Erythroblast (primary cell): ENCODE data around the gene FNBP1L.
A peak's percentile ranks its signal among the peaks of the same experiment; 100 is the strongest.

Experiments
- DNase-seq, 2 experiments: peaks; one replicate each; lab custom pipeline; 2025; lab: John Stamatoyannopoulos, UW
- GATA1 ChIP-seq: IDR thresholded peaks from 2 replicates; pipeline ENCODE4 v1.6.1; 2011; ENCODE audit warnings: low read depth, mild to moderate bottlenecking, control low read depth, low read length, moderate library complexity
- POLR2A ChIP-seq: IDR thresholded peaks from 2 replicates; pipeline ENCODE4 v1.6.1; 2011; ENCODE audit warnings: mild to moderate bottlenecking, low read length

Gene FNBP1L

DNA sequence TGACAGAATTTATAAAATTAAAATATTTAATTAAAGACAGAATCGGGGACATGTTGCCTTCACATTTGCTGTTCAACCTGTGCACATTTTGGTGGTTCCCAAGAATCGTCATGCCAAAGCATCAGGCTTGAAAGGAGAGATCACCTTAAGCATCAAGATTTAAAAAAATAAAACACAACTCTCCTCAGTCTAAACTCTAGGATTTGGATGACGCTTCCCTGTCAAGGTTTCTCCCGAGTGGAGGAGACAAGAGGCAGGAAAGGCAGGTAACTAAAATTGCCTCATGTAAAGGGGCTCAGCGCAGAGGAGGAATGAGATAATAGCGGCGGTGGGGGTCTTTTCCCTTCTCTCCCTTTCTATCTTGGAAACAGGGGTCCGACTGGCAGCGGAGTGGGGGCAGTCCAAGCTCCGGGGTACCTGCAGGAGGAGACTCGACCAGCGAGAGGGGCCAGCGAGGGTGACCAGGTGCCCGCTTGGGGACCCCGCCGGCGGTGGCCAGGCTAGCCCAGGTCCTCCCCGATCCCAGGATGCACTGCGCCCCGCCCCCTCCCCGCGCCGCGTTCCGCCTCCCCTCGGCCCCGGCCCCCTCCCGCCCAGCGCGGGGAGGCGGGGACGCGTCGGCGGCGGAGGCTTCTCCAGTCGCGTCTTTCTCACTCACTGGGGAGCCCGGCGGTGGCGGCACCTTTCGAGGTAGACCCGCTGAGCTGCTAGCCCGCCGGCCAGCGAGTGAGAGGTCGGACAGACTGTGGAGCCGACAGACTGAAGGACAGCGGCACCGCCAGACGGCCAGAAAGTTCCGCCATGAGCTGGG lies at the start of gene FNBP1L:
TSS of gene FNBP1L (plus strand) at position 638 of the 811 bp plus-strand sequence. CDS start at position 802, 164 bp downstream.
- no peak for TF ChIP-seq POLR2A
- no peak for TF ChIP-seq GATA1
- peak; percentile 83 to 86 for DNase-seq

DNA sequence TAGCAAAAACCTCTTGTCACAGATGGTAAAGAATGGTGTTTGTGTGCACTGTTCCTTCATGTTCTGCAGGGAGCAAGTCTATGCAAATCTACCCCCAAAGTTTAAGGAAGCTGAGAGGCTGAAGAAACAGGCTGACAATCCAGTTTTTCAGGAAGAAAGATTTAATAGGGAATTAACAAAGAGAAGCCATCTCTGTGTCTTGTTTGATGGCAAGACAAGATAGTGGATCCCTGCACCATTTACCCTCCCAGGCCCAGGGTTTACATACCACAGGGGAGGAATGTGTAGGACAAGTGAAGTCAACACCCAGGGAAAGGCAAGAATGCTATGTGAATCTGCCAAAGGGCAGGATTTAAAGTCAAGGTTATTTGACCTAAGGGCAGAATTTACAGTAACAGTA lies 48.1 kb upstream of the FNBP1L start:
- TF ChIP-seq GATA1: no peak
- TF ChIP-seq POLR2A: no peak
- no peak for DNase-seq

DNA sequence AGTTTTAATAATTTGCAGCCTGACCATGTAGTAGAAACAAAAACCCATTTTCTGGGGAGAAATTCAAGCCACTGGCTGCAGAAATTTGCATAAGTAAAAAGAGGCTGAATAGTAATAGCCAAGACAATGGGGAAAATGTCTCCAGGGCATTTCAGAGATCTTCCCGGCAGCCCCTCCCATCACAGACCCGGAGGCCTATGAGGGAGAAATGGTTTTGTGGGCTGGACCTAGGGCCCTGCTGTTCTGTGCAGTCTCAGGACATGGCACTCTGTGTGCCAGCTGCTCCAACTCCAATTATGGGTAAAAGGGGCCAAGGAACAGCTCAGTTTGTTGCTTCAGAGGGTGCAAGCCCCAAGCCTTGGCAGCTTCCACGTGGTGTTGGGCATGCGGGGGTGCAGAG lies 39.7 kb upstream of the FNBP1L start:
- DNase-seq: no peak
- TF ChIP-seq GATA1 (no peak), POLR2A (no peak)

DNA sequence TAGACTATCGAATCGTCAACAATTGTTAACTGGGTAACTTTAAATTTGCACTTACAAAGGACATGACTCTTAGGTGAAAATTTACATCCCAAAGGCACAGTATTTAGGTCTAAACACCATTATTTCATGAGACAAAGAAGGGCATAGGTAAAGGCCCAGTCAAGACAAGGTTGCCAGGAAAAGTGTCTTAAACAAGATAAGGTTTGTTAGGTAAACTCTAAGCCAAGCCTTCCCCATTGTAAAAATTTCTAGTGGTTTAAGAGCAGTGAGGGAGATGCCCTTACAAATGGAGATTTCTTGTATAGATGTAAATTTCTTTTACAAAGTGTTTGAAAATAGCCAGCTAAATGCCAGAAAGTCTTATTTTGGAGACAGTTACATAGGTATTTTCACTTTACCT lies 36.9 kb upstream of the FNBP1L start:
- no peak for DNase-seq
- TF ChIP-seq POLR2A: no peak
- no peak for TF ChIP-seq GATA1

DNA sequence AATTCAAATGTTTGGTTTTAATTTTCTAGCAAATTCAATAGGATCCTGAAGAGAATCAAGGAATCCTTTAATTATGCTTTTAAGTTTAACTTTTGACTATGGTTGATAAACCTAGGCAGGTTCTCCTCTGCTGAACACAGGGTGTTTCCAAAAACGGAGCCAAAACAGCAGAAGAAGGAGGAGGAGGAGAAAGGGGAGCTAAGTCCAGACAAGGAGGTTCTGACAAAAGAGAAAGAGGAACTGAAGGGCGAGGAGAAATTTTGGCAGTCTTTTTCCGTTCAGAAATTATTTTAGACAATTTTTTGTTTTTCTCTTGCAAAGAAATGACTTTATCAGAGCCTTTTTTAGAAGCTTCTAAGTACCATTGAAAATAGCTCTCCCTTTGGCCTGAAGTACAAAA lies 33.2 kb upstream of the FNBP1L start:
- DNase-seq: no peak
- TF ChIP-seq GATA1: no peak
- no peak for TF ChIP-seq POLR2A

DNA sequence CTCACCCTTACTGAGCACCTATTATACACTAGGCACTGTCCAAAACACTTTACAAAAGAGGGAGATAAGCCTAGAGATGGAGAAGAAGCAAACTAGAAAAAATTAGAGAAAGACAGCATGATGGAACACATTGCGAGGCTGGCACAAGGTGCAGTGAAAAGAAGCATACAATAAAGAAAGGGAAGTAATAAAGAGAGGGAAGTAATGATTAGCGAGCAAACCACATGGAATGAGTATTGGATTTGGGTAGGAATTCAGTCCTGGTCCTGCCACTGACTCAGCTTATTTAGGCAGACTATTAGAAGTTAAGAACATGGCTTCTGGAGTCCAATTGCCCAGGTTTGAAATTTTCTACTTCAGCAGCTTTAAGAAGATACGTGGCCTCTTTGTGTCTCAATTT lies 32.6 kb upstream of the FNBP1L start:
- DNase-seq: no peak
- TF ChIP-seq POLR2A: no peak
- no peak for TF ChIP-seq GATA1

DNA sequence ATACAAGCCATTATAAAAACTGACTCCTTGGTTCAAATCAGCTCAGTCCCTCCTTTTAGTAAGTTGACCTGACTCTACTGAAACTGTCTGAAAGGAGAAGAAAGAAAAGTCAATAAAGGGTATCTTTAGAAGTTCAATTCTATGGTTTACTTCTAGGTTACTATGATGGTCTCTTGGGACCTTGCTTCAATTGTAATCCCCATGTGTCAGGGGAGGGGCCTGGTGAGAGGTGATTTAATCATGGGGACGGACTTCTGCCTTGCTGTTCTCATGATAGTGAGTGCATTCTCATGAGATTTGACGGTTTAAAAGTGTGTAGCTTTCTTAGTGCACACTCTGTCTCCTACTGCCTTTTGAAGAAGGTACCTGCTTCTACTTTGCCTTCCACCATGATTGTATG lies 31.7 kb upstream of the FNBP1L start:
- TF ChIP-seq GATA1 (no peak), POLR2A (no peak)
- DNase-seq: no peak

DNA sequence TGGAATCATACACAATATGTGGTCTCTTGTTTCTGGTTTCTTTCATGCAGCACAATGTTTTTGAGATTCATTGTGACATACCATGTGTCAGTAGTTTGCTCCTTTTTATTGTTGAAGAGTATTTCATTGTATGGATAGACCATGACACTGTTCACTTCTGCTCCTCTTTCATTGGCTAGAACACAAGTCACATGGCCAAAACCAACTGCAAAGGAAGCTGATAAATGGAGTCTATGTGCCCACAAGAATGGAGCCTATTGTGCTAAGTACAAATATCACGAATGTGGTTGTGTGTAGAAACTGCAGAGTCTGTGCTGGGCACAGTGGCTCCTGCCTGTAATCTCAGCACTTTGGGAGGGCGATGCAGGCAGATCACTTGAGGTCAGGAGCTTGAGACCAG lies 28.6 kb upstream of the FNBP1L start:
- DNase-seq: no peak

DNA sequence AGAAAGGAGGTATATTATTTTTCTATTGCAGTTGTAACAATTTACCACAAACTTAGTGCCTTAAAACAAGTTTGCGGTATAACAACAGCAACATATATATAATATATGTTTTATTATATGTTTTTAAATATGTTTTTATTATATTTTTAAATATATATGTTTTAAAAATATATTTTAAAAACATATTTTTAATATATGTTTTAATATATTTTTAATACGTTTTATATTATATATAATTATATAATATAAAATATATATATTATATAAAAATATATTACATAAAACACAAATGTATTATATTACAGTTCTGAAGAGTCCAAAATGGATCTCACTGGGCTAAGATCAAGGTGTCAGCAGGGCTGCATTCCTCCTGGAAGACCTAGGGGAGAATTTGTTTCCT lies 27.5 kb upstream of the FNBP1L start:
- TF ChIP-seq POLR2A: no peak
- no peak for TF ChIP-seq GATA1
- no peak for DNase-seq

More for the DNA sequence above, 28.6 kb upstream of the FNBP1L start:
- TF ChIP-seq POLR2A: no peak
- no peak for TF ChIP-seq GATA1

DNA sequence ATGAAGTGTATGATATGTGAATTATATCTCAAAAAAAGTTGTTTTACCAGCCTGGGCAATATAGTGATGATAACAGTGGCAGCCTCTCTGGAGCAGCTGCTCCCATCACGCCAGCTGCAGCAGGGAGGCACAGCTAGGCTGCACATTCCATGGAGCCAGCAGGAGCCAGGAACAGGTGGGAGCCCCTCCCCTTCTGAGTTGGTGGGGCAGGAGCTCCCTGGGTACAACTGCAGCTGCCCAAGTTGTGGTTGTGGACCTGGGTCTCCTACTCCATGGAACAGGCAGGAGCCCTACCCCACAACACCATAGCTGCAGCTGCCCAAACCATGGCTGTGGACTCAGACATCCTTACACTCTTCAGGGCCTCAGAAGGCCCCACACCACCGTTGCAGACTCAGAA lies 21.7 kb upstream of the FNBP1L start:
- DNase-seq: no peak
- TF ChIP-seq POLR2A: no peak
- TF ChIP-seq GATA1: no peak

DNA sequence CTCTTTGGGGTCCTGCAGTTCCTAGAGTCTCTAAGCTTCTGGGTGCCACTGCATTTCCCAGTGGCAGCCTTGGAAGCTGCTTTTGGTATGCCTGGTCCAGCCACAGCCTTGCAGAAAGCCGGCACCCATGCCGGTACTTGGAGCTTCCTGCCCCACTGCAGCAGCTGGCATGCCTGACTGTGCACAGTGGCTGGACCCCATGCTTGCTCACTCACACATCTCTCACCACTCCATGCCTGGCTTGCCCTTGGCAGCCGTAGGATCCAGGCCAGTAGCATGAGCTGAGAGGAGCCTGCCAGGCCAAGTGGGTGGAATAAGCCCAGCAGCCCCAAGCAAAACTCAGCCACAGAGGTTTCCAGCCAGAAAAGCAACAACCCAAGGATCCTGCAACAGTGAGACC lies 20.3 kb upstream of the FNBP1L start:
- TF ChIP-seq POLR2A (no peak), GATA1 (no peak)
- DNase-seq: no peak

DNA sequence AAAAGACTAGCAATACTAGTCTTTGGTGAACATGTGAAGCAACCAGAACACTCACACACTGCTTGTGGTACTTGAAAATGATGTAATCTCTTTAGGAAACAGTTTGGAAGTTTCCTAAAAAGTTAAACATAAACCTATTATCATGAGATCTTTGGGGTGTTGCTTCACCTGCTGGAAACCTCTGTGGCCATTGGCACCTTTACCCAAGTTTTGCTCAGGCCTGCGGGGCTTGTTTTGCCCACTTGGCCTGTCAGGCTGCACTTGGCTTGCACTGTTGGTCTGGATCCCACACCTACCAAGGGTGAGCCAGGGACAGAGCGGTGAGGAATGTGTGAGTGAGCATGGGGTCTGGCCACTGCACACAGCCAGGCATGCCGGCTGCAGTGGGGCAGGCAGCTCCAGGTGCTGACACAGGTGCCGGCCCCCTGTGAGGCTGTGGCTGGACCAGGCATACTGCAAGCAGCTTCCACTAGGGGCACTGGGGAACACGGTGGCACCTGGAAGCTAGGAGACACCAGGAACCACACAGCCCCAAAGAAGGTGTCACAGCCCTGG lies 14.4 kb upstream of the FNBP1L start:
- no peak for DNase-seq
- TF ChIP-seq POLR2A: no peak
- TF ChIP-seq GATA1: no peak

DNA sequence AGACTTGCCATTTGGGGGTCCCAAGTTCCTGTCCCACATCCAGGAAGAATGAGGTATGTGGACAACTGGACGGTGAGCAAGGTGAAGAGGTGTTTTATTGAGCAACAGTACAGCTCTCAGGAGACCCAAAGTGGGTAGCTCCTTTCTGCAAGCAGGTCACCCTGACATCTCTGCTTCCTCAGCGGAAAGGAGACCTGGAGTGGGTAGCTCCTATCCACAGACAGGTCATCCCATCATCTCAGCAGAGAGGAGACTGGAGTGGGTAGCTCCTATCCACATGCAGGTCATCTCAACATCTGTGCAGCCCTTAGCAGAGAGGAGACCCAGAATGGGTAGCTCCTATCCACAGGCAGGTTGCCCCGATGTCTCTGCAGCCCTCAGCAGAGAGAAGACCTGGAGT lies 13.8 kb upstream of the FNBP1L start:
- TF ChIP-seq GATA1 (no peak), POLR2A (no peak)
- DNase-seq: peak; percentile 4 to 29

DNA sequence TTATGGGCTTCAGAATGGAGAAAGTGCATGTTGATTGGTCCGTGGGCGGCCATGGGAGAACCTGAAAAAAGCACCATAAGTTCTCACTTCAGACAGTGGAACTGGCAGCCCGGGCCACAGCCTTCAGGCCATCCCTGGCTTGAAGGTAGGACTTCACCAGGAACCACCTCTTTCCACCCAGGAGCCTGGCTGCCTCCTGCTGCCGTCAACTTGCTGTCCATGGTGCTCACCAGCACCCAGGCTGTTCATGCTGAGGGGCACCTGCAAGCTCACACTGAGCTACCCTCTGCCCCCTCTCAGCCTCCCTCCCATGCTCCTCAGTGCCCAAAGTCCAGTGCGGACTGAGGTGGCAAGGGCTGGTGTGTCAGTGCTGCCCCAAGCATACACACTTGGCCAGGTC lies 12.9 kb upstream of the FNBP1L start:
- TF ChIP-seq POLR2A (no peak), GATA1 (no peak)
- DNase-seq: no peak

DNA sequence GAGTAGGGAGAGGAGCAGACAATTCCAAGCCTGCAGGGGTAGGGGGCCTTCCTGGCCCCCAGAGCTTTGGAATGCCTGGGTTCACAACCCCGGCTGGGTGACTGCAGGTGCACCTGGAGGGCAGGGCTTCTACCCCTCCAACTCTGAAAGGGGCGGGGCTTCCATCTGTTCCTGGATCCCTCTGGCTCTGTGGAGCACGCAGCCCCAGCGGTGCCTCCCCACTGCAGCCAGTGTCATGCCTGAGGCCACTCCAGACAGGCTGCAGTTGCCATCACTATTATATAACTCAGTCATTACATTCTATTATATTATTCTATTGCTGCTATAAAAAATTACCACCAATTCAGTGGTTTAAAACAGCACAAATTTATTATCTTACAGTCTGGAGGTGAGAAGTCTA lies 12.5 kb upstream of the FNBP1L start:
- TF ChIP-seq POLR2A: no peak
- TF ChIP-seq GATA1: no peak
- DNase-seq: no peak
